ENCODE data around the gene EEF1AKMT4. TPM values are rescaled to one million over a fixed set of nuclear protein-coding genes. Genes with fewer than 3 reads are reported as not detected.
A peak's percentile ranks its signal among the peaks of the same experiment; 100 is the strongest.

The EEF1AKMT4 gene
- total RNA-seq, 2 experiments from 2014 or later = 2.5 to 3.3 TPM

DNA sequence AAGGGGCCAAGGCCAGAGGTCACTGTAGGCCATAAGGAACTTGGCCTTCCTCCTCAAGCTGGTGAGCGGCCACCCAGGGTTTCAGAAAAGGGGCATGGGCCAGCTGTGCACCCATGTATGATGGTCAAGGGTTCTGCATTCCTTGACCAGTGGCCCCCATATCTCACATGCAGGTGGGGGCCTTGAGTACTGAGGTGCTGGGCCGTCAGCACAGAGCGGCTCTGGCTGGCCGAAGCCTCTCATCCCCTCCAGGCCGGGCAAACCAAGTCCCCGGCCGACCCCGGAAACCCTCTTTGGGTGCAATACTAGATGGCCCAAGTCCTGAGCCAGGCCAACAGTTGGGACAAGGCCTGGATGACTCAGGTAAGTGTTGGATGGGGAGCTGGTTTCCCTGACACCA is 10.3 kb upstream of the EEF1AKMT4 start:
- H3K4me1 Mint-ChIP-seq = peaks cover 2% of the 10 kb centered on the region
- H3K27ac Mint-ChIP-seq = no peak overlapping the region
- no peak overlapping the region for H3K4me3 Mint-ChIP-seq
- peaks cover 7% of the 10 kb centered on the region for H3K36me3 Mint-ChIP-seq
- POLR2A ChIA-PET = no interaction called here
- DNase-seq (no peak), ATAC-seq (ENCODE audit: low read depth) (no peak)
- H3K27me3 Mint-ChIP-seq = no peaks in the 10 kb centered on the region
- H3K9me3 Mint-ChIP-seq = no peaks in the 10 kb centered on the region

DNA sequence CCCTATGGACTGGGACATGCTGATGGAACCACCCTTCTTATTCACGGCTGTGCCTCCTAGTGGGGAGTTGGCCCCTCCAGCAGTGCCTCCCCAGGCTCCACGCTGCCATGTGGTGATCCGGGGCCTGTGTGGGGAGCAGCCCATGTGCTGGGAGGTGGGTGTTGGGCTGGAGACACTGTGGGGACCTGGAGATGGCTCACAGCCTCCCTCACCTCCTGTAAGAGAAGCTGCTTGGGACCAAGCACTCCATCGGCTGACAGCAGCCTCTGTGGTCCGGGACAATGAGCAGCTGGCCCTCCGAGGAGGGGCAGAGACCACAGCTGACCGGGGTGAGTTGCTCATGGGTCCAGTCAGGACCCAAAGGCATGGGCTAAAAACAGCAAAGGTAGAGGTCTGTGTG is 9.8 kb upstream of the EEF1AKMT4 start:
- POLR2A ChIA-PET = no interaction called here
- no peak overlapping the region for H3K27ac Mint-ChIP-seq
- no peak overlapping the region for H3K4me3 Mint-ChIP-seq
- DNase-seq = no peak
- H3K36me3 Mint-ChIP-seq = peaks cover 11% of the 10 kb centered on the region
- H3K9me3 Mint-ChIP-seq = no peaks in the 10 kb centered on the region
- H3K4me1 Mint-ChIP-seq = peaks cover 2% of the 10 kb centered on the region
- H3K27me3 Mint-ChIP-seq = no peaks in the 10 kb centered on the region
- no peak for ATAC-seq (ENCODE audit: low read depth)

DNA sequence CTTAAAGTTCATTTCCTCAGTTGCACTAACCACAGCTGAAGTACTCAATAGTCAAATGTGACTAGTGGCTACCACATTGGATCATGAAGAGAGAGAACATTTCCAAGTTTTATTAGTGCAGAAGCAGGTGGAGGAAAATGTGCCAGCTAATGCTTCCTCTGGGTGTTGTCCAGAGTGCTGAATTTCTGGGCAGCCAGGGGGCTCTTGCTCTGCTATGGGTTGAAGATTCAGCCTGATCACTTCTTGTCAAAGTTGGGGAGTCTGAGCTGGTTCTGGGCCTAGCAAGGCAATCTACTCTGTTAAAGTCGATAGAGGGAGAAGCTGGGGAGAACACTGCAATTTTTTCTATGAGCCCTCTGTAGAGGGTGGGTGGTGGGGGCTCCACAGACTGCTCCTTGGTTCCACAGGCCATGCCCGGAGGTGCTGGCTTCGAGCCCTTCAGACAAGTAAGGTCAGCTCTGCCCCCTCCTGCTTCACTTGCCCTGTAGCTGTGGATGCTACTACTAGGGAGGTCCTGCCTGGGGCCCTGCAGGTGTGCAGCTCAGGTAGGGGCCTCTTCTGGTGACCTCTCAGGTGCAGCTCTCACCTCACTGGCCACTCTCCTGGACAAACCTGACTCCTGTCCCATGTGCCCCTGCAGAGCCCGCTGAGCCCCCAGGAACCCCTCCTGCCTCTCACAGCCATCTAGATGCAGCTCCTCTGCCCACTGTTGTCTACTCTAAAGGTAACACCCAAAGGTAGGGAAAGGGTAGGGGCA is 8.9 kb upstream of the EEF1AKMT4 start:
- POLR2A ChIA-PET = interaction anchor here (0.5 to 1.1 kb wide), 3 partner anchors 9 to 1373 kb away, joined by 3 to 4 read pairs (median 3); no protein-coding TSS in a partner anchor
- peaks cover 14% of the 10 kb centered on the region for H3K36me3 Mint-ChIP-seq
- peaks cover 2% of the 10 kb centered on the region for H3K4me1 Mint-ChIP-seq
- no peak overlapping the region for H3K4me3 Mint-ChIP-seq
- DNase-seq = no peak
- ATAC-seq (ENCODE audit: low read depth) = no peak
- H3K27me3 Mint-ChIP-seq = no peaks in the 10 kb centered on the region
- no peak overlapping the region for H3K27ac Mint-ChIP-seq
- no peaks in the 10 kb centered on the region for H3K9me3 Mint-ChIP-seq

DNA sequence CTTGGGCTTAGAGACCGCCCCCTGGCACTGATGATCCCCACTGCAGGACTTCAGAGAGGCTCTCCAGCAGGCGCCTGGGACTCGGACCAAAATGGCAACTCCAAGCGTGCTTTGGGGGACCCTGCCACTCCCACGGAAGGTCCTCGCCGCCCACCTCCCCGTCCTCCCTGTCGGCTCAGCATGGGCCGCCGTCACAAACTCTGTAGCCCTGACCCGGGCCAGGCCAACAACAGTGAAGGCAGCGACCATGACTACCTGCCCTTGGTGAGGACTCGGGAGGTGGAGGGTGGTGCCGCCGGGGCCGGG is 8.4 kb upstream of the EEF1AKMT4 start:
- no peak overlapping the region for H3K4me3 Mint-ChIP-seq
- peaks cover 14% of the 10 kb centered on the region for H3K36me3 Mint-ChIP-seq
- no peak overlapping the region for H3K27ac Mint-ChIP-seq
- no peaks in the 10 kb centered on the region for H3K27me3 Mint-ChIP-seq
- DNase-seq (no peak), ATAC-seq (ENCODE audit: low read depth) (no peak)
- H3K9me3 Mint-ChIP-seq = no peaks in the 10 kb centered on the region
- H3K4me1 Mint-ChIP-seq = peaks cover 2% of the 10 kb centered on the region
- POLR2A ChIA-PET = interaction anchor here (0.6 to 1.1 kb wide), 2 partner anchors 9 to 1373 kb away, joined by 3 to 4 read pairs; no protein-coding TSS in a partner anchor

DNA sequence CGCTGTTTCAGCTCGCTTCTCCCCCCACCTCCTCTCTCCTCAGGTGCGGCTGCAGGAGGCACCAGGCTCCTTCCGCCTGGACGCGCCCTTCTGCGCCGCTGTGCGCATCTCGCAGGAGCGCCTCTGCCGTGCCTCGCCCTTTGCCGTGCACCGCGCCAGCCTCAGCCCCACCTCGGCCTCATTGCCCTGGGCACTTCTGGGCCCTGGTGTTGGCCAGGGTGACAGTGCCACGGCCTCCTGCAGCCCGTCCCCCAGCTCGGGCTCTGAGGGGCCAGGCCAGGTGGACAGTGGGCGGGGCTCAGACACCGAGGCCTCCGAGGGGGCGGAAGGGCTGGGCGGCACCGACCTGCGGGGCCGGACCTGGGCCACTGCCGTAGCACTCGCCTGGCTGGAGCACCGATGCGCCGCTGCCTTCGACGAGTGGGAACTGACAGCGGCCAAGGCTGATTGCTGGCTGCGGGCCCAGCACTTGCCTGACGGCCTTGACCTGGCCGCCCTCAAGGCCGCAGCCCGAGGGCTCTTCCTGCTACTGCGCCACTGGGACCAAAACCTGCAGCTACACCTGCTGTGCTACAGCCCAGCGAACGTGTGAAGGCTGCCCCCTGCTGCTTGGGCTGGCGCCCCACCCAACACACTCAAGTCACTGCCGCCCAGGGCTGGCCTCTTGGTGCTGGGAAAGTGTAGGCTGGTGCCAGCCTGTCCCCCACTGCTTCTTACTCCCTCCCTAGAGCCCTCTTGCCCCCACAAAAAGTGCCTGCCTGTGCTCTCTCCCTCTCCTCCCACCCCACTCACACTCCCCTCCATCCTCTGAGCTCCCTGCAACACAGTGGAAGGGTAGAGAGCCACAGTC is 7.8 kb upstream of the EEF1AKMT4 start:
- DNase-seq = no peak
- peak; percentile 62 for ATAC-seq (ENCODE audit: low read depth)
- H3K27ac Mint-ChIP-seq = no peak overlapping the region
- H3K27me3 Mint-ChIP-seq = no peaks in the 10 kb centered on the region
- peaks cover 2% of the 10 kb centered on the region for H3K4me1 Mint-ChIP-seq
- no peak overlapping the region for H3K4me3 Mint-ChIP-seq
- peaks cover 14% of the 10 kb centered on the region for H3K36me3 Mint-ChIP-seq
- POLR2A ChIA-PET = no interaction called here
- no peaks in the 10 kb centered on the region for H3K9me3 Mint-ChIP-seq

DNA sequence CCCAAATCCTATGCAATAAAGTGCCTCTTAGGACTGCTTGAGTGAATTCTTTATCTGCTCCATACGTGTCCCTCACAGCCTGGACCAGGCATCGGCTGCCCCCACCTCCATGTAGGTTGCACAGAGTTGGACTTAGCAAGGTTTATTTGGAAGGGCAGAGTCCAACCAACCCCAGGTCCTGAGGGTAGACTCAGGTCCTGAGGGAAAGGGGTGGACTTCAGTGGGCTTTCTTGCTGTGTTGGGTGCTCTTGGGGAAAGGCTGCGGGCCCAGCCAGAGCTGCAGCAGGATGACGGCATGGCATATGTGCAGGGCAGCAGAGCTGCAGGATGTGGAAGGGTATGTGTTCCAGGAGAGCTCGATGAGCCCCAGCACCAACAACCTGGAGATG is 7.2 kb upstream of the EEF1AKMT4 start:
- Mint-ChIP-seq H3K27me3 (no peaks in the 10 kb centered on the region), H3K9me3 (no peaks in the 10 kb centered on the region), H3K4me3 (no peak overlapping the region), H3K27ac (no peak overlapping the region), H3K36me3 (peaks cover 14% of the 10 kb centered on the region), H3K4me1 (peaks cover 2% of the 10 kb centered on the region)
- POLR2A ChIA-PET = no interaction called here
- DNase-seq (no peak), ATAC-seq (ENCODE audit: low read depth) (no peak)

DNA sequence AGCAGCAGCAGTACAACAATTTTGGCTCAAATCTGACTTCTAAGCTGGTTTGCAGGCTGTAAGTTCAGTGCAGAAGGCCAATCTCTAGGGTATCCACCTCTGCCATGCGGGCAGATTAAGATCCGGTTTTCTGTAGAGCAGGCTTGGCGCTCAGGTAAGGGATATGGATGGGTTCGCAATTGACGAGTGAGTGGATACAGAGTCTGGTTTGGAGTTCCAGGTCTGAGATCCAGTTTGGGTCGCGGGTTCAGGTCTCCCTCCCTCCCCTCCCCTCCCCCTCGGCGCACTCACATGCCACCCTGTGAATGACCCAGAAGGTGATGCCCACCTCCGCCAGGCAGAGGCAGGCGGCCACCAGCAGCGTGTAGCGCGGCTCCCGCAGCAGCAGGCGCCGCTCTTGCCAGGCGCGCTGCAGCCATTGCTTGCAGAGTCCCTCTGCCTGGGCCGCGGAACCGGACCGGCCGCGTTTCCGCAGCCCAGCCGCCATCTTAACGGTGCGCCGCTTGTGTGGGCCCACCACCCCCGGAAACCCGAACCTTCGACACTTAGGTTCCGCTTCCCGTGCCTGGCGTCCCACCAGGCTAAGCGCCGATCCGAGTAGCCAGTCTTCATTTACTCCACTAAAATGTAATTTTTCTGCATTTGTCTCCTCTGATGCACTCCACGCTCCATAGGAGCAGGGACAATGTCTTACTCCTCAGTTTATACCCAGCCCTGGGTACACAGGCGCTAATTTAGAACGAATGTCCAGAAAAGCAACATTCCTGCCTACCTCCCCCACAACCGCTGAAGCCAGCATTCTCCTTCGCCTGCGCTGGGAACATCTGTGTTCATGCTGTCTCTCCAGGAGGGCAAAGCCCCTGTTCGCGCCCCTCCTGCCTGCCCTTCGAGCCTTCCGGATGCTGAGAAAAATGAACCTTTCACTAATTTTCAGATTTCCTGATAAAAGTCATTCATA is 739 bp upstream of the EEF1AKMT4 start, which contains the start of gene ALG3:
Gene ALG3 (minus strand): TSS at position 509 of the 958 bp plus-strand sequence. CDS start 22 bp downstream, at position 487.
- H3K4me1 Mint-ChIP-seq = peaks cover 14% of the 10 kb centered on the region
- POLR2A ChIA-PET = interaction anchor here (1.2 kb wide), 1 partner anchor 21 kb away, joined by 3 read pairs; no protein-coding TSS in a partner anchor
- DNase-seq (peak; percentile 89), ATAC-seq (ENCODE audit: low read depth) (peak; percentile 47)
- no peaks in the 10 kb centered on the region for H3K9me3 Mint-ChIP-seq
- H3K4me3 Mint-ChIP-seq = peak within 1 kb of the TSS; percentile 98
- H3K27ac Mint-ChIP-seq = peak within 1 kb of the TSS; percentile 97
- H3K27me3 Mint-ChIP-seq = no peaks in the 10 kb centered on the region
- peaks cover 7% of the 10 kb centered on the region for H3K36me3 Mint-ChIP-seq

DNA sequence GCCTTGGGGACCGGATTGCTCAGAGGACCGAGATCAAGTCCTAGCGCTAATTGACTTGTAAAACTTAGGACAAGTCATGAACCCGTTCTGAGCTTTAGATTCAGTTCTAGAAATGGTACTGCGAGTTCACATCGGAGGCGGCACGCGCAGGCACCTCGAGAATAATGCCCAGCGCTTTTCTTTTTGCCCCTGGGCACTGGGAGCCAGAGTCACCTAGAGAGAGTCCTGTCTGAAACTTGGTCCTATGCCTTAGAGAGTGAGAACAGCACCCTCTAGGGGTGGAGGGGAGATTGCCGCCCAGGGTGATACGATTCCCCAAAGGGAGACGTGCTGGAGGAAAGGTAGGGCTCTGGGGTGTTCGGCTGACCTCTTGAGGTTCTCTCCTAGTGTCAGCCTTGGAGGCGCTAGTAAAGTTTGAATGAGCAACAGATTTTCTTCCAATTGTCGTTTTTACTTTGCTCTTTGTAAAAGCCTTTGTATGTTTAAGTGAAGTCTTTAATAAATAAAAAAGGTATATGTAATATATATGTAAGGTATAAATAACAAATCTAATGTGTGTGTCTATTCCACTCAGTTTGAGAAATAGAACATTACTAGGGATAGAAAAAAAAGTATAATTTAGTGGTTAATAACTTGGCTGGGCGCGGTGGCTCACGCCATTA is 826 bp downstream of the EEF1AKMT4 start:
- DNase-seq = peak; percentile 86
- no peaks in the 10 kb centered on the region for H3K36me3 Mint-ChIP-seq
- H3K4me3 Mint-ChIP-seq = peak overlapping the region; percentile 98
- H3K27ac Mint-ChIP-seq = peak overlapping the region; percentile 97
- POLR2A ChIA-PET = interaction anchor here (0.6 to 1.2 kb wide), 2 partner anchors 10 to 22 kb away, joined by 3 read pairs; no protein-coding TSS in a partner anchor
- H3K27me3 Mint-ChIP-seq = no peaks in the 10 kb centered on the region
- no peaks in the 10 kb centered on the region for H3K9me3 Mint-ChIP-seq
- H3K4me1 Mint-ChIP-seq = peaks cover 14% of the 10 kb centered on the region
- ATAC-seq (ENCODE audit: low read depth) = peak; percentile 62

- peaks cover 9% of the 10 kb centered on the region for H3K4me1 Mint-ChIP-seq
- DNase-seq (no peak), ATAC-seq (ENCODE audit: low read depth) (no peak)
- POLR2A ChIA-PET = no interaction called here
- no peaks in the 10 kb centered on the region for H3K9me3 Mint-ChIP-seq
- H3K27ac Mint-ChIP-seq = no peak overlapping the region
- H3K36me3 Mint-ChIP-seq = peaks cover 8% of the 10 kb centered on the region
- H3K4me3 Mint-ChIP-seq = no peak overlapping the region
- H3K27me3 Mint-ChIP-seq = peaks cover 13% of the 10 kb centered on the region
Observed at GRCh38 chr3:184255291-184256039, 6.0 kb downstream of the EEF1AKMT4 start.

GRCh38 chr3:184257083-184257915 is 7.8 kb downstream of the EEF1AKMT4 start:
- no peak for DNase-seq
- peaks cover 8% of the 10 kb centered on the region for H3K36me3 Mint-ChIP-seq
- H3K4me3 Mint-ChIP-seq = no peak overlapping the region
- peaks cover 22% of the 10 kb centered on the region for H3K27me3 Mint-ChIP-seq
- no peak for ATAC-seq (ENCODE audit: low read depth)
- POLR2A ChIA-PET = no interaction called here
- peaks cover 18% of the 10 kb centered on the region for H3K4me1 Mint-ChIP-seq
- no peak overlapping the region for H3K27ac Mint-ChIP-seq
- no peaks in the 10 kb centered on the region for H3K9me3 Mint-ChIP-seq

DNA sequence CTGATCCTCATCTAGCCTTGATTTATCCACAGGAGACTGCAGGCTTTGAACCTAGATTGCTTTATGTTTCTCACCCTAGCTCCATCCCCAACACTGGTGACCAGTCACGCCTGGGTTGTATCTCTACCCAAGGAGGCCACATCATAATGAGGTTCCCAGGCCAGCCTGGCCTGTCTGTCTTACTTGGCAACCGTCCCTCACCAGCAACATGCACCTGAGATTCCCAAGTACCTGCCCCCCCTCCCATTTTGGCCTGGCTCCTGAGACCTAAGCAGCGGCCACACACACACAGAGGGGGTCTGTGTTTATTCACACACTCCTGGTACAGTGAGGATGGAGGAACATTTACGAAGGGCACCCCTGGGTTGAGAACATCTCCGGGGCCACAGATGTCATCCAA is 9.5 kb downstream of the EEF1AKMT4 start:
- no peaks in the 10 kb centered on the region for H3K9me3 Mint-ChIP-seq
- peaks cover 23% of the 10 kb centered on the region for H3K4me1 Mint-ChIP-seq
- POLR2A ChIA-PET = no interaction called here
- H3K27me3 Mint-ChIP-seq = peaks cover 33% of the 10 kb centered on the region
- DNase-seq = no peak
- H3K36me3 Mint-ChIP-seq = peaks cover 8% of the 10 kb centered on the region
- no peak overlapping the region for H3K27ac Mint-ChIP-seq
- no peak for ATAC-seq (ENCODE audit: low read depth)
- peak overlapping the region; percentile 37 for H3K4me3 Mint-ChIP-seq
